Activated naive CD4-positive, alpha-beta T cell (primary cell): Measurements from ENCODE around the gene SAMD4A.
"Not testable (repeated sequence)": the region's sequence is repeated elsewhere in the genome, so short reads cannot be mapped to it uniquely, and the experiment has no call there.

Source experiments
- DNase-seq, 4 experiments: peaks; one replicate each; lab custom pipeline; 2025; lab: John Stamatoyannopoulos, UW

The SAMD4A gene

DNA sequence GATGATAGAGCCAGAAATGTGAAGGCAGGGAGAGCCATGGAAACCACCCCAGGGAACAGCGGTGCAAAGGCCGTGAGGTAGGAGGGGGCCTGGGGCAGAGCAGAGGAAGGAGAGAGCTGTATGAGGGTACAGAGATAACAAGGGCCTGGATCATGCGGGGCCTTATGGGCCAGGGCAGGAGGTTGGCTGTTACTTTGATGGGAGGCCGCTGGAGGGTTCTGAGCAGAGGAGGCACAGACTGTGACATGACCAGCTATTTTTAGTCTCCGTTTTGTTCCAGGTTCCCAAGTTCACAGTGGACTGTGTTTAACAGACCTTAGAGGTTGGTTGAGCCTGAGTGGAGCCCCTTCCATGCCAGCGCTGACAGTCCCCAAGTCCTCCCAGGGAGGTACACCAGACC is 217.1 kb downstream of the SAMD4A start:
- no peak for DNase-seq

DNA sequence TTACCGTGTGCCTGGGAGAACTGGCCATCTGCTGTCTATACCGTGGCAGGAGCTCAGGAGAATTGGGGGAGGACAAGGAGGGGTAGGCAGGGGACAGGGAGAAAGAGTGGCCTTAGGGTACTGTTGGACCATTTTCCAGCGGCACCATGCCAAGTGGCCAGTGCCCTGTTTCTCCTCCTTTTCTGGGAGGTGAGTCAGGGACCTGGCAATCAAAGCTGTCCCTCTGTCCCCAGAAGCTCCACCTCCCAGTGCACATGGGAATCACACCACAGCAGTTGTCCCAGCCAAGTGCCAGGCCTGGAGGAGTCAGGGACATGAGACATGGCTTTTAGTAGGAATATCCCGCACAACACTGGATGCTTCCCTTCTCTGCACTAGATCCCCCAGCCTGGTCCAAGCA is 217.7 kb downstream of the SAMD4A start:
- DNase-seq, result no peak

DNA sequence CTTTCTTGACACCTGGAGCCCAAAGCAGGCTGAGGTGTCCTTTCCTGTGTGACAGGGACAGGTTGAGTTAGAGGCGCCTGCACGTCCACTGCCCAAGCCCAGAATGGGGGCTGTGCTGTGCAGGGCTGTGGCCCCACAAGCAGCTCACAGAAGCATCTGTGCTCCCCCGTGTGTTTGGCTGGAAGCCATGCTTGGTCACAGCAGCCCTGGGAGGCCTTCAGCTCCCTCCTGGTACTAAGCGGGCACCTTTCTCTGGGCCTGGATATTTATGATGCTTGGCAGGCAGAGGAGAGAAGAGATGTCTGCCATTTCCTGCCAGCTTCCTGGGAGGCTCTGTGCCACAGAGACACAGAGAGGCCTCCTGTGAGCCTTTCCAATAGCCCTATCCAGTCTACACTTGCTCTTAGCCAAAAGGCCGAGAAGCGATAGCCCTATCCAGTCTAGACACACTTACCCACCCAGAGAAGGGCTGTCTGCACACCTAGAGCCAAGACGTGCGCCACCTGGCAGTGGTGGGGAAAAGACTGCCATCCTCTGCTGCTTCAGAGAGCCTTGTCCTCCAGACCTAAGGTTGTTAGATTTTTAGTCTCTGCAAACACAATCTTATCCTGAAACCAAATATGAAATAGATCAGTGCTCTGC is 218.3 kb downstream of the SAMD4A start:
- DNase-seq, result no peak

DNA sequence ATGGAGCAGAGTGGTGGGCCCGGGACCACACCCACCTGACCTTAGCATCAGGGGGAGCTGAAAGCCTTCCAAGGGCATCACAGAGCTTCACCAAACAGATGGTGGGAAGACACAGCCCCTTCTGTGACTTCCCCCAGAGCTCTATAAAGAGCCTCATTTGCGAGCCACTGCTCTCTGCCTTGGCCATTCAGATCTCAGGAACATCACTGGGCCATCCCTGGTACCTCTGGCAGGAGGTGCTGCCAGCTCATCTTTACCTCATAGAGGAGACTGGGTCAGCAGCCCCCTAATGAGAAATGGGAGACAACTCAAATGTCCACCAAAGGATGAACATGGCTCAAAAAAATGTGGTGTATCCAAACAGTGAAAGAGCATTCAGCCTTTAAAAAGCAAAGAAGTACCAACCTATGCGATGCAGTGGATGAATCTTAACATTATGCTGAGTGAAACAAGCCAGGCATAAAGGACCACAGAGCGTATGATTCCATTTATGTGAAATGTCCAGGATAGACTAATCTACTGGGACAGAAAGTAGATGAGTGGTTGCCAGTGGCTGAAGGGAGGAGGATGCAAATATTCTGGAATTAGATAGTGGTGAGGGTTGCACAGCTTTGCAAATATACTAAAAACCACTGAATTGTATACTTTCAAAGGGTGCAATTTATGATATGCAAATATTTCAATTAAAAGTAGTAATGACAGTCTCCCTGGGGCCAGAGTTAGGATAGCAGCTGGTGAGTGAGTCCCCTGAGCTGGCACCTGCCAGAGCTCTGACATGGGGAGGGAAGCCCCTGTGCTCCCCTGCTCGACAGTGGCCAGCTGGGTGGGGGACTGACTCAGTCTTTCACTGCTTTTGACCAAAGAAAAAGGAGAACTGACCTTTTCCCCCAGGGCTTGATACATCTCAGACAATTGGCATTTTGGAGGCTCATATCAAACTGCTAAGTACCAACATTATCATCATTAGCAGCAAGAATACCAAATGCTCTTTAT is 219.1 kb downstream of the SAMD4A start:
- DNase-seq, result no peak

DNA sequence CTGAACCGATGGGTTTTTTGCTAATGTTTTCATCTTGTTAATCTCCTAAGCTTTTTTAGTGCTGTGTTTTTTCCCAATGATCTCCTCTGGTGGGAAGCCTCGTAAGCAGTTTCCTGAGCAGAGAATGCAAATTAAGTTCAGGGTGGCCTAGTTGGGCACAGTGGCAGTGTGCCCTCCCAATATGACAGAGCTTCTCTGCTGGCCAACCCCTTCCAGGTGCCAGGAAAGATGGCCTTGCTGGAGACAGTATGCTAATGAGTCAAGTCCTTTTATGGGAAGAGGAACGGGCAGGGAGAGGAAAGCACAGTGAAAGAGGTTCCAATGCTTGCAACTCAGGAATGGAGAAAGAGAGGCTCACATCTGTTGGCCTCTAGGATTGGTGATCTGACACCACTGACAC is 219.9 kb downstream of the SAMD4A start:
- no peak for DNase-seq

DNA sequence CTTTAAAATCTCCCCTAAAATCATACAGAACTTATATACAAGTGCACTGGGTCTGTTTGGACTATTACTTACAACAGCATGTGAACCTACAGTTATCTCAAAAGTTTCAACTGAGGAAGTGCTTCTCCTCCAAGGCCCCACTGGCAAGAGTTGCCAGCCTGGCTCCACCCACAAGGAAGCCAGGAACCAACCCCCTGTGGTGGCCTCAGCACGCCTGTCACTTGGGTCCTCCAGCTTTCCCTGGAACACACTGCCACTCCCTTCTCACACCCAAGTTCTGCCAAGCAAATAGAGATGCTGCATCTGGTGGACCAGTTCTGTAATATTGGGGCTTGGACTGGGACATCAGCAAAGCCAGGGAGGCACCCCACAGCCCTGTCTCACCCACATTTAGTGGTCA is 220.3 kb downstream of the SAMD4A start:
- no peak for DNase-seq

DNA sequence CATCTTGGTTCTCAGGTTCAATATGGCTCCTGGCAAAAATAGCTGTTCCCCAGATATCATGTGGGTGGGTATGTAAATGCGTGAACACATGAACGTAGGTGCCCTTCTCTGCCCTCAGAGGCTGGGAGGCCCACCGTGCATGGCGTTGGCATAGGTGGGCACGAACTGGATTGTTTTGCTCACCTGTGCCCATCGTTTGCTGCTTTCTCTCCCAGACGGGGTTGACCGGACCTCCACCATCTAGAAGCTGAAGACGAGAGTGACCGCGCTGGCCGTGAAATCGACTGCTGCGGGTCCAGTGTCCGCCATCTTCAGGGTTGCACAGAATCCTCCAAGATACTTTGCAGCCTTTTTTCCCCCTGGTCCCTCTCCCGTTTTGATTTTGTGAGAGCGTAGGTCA is 221.8 kb downstream of the SAMD4A start:
- DNase-seq, result no peak

DNA sequence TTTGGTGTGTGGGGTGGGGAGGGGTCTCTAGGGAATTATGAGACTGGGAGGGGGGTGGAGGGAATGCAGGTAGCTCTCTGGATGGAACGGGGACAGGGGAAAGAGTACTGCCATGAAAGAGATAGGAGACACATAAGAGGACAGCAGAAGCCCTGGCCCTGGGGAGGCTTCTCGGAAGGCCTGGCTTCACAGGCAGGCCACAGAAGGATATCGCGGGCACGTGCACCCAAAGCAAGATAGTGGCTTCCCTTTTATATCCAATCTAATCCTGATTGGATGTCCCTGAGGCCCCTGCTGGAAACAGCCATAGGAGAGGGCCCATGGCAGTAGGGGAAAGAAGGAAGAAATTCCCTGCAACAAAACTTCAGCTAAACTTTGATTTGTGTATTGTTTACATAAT is 222.2 kb downstream of the SAMD4A start:
- DNase-seq, result no peak

DNA sequence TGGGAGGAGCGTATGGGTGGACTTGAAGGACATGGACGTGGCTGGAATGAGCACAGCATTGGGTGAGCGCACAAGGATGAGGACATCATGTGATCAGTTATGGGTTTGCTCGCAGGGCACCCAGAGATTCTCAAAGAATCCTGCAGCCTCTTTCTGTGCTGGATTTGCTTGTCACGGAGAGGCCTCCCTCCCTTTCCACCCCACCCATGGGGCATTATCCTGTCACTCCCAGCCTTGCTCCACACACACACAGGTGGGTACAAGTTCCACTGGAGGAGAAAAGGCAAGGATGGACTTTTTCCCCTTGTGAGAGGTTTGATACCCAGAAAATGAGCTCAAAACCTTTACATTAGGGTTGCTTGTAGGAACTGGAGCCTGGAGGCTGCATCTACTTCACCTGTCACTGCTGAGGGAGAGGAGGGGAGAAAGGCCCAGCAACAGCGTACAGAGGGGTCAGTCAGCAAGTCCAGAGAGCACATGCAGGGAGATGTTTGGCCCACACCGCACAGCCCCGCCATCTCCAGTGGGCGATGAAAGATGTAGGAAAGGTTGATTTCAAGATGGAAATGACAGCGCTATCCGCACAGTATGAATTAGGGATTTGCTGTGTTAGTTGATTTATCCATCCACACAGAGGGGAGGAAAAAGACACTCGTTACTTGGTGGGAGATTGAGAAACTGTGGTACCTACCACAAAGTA is 223.0 kb downstream of the SAMD4A start:
- DNase-seq, result no peak

DNA sequence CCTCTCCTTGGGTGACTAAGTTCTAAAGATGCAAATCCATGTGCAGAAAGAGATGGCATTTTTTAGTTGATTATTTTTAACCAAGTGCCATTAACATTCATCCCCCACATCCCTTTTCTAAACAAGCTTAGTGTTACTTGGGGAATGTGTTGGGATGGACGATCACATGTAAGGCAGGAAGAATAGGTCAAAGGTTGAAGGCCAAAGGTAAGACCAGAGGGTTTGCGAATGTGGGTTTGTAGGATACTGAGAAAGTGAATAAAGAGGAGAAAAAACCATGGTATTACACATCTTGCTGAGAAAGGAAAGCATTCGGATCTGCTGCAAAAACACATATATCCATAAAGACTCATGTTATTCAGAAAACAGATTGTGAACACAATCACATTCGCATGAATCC is 224.1 kb downstream of the SAMD4A start:
- DNase-seq, result no peak

DNA sequence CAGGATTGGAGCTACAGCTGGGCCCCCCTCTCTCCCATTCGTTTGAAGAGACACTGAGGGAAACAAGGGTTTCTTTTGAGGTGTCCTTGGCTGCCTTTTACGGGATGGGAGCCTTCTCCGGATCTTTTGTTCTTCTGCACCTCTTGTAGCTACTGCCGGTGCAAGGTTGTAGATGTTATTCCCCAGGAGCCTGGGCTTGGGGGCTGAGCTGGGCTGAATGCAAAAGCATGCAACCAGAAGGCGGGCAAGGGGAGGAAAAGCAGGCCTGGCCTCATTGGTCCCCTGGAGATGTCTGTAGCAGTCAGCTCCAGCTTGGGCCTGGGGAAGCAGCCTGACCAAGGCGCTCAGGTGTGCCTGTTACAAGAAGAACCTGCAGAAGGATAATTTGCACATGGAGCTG is 225.4 kb downstream of the SAMD4A start:
- DNase-seq, result no peak

DNA sequence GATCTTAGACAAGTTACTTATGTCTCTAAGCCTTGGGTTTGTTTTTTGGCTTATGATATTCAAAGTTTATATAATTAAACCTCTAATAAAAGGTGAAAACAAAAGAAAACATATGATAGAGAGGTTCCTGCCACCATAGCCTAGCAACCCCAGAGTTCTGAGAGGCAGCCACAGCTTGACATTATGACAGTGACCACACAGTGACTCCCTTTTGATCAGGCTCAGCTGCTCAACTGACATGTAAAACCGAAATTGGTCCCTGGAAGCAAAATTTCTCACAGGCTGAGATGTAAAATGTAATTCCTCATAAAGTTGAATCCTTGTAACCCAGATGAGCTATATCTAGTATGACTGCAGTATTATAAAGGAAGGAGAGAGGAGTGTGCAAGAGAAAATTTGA is 227.2 kb downstream of the SAMD4A start:
- DNase-seq, result no peak

DNA sequence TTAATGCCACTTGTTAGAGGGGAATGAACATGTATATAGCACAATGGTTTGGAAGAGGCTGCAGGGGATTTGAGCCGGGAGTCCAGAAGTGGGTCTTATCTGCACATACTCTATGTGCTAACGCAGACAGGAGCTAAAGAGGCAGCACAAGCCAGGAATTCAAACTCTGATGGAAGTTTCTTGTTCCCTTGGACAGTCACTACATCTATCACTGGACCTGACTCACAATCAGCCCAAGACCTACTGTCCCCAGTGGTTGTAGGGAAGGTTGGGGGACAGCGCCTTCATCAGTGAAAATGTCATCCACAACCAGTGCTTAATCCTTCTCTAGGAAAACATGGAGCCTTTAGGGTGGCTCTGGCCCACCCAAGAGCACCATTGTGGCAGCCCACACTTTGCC is 227.9 kb downstream of the SAMD4A start:
- DNase-seq, result no peak

DNA sequence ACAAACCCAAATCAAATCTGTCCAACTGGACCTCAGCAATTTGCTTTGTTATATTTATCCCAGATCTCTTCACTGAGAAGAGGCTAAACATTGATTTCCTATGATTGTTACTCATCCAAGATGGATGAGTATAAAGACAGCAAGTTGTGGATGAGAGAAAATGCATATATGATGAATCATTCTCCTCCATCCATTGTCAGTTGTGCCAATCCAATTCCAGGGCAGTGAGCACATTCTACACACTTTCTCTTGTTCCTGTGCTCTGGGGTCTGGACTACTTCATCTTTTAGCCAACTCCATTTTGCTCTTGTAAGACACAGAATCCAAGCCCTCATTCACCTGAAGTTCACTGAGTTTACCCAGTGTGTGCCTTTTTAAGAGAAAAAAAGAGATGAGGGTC is 230.0 kb downstream of the SAMD4A start:
- DNase-seq, result no peak

DNA sequence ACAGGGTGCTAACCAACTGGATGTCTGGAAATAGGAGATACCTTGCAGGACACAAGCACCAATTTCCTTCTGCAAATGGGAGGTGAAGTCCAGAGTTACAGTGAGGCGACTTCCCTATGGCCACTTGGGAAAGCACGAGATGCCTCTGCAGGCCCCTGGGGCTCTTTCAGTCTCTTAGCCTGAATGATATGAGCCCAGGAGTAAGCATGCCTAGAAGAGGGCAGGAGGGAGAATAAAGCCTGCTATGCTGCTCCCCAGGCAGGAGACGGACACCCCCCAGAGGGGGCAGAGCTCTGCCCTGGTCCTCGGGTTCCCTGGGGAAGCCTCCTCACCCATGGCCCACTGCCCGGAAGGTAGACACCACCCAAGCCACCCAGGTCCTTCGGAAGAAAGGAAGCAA is 230.6 kb downstream of the SAMD4A start:
- no peak for DNase-seq

DNA sequence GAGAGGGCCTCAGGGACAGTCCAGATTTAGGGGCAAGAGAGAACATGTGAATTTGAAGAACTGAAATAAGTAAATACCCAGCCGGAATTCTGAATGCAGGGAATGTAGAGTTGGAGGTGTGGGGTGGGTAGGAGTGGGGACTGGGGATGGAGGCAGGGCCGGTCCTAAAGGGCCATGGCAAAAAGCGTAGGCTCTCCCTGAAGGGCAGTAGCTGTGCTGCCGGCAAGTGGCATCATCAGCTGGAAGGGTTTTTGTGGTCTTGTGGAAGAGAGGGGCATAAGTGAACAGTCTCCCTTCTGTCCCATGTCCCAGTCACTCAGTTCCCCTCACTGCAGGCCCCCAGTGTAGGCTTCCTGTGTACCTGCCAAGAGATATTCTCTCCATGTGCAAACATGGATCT is 231.1 kb downstream of the SAMD4A start:
- DNase-seq, result no peak

DNA sequence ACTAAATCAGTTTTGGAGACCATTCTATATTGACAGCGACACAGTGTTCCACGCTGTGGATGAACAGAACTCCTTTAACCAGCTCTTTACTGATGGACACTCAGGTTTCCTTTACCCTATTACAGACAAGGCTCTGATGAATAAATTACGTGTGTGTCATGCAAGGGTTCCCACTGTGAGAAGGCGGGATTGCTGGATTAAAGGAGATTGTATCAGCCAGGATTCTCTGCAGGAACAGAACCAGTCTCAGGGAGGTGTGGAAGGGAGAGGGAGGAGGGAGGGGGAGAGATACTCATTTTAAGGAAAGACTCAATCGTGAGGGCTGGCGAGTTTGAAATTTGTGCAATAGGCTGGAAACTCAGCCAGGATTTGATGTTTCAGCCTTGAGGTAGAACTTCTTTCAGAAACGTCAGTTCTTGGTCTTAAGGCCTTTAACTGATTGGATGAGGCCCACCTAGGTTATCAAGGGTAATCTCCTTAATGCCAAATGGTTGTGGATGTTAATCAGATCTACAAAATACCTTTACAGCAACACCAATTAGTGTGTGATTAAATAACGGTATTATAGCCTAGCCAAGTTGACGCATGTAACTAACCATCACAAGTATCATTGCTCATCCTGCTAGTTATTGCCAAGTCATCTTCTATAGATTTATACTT is 231.7 kb downstream of the SAMD4A start:
- DNase-seq, result no peak

DNA sequence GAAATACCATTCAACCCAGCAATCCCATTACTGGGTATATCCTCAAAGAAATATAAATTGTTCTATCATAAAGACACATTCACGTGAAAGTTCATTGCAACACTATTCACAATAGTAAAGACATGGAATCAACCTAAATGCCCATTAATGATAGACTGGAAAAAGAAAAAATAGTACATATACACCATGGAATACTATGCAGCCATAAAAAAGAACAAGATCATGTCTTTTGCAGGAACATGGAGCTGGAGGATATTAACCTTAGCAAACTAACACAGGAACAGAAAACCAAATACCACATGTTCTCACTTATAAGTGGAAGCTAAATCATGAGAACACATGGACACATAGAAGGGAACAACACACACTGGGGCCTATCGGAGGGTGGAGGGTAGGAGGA is 234.6 kb downstream of the SAMD4A start:
- DNase-seq, result not testable (repeated sequence)

DNA sequence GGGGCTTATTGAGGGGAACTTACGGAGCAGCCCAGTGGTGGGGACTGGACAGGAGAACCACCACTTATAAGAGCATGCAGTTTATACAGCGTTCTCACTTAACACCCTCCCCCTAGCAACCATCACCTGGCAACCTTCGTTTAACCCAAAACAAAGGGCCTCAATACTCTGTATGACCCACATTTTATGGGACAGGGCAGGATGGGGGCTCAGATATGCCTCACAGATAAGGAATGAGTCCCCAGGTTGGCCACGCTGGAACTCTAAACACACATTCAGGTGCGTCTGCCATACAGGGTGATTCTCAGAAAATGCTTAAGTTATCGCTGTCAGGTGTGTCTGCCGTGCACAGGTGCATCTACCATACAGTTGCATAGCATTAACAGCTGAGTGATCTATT is 236.5 kb downstream of the SAMD4A start:
- DNase-seq, result no peak

DNA sequence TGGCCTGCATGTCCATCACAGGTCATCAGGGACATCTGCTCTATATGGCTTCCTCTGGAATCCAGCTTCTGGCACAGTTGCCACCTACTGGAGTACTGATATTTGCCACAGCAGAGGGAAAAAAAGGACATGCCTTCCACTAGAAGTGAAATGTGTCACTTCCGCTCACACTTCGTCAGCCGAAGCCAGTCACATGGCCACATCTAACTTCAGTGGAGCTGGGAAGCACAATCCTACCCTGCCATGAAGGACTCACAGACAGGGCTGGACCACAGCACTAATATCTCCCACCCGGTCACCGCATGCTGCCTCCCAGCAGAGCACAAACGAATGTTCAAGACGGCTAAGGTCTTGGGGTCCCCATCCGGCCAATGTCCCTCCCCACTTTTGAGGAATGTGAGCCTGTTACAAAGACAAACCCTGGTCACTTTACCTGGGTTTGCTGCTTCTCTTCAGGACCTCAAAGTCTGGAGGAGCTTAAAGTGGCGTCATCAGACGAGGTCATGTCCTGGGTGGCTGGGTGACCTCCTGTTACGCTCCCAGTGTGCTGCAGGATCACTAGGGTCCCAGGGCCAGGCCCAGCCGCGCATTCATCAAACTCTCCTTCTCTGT is 237.1 kb downstream of the SAMD4A start:
- DNase-seq, result no peak

DNA sequence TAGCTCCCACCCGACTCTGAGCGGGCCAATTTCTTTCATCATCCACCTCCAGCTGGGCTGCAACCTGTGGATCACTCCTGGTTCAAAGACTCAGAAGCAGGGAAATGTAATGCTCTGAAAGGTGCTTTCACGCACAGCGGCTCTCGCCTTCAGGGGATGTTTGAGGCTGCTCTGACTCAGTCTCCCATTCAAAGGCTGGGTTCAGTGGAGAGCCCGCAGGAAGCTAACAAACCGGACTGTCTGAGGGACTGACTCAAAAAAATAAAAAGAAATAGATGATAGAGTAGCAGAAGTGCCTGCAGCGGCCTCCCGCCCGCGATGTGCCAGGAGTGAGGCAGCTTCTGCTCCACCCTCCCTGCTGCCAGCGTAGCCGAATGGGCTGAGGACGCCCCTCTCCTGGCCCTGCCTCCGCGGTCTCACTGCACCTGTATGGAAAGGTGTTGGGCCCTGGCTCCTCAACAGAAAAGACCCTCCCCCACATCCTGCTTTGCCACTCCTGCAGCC is 237.7 kb downstream of the SAMD4A start:
- DNase-seq, result no peak

DNA sequence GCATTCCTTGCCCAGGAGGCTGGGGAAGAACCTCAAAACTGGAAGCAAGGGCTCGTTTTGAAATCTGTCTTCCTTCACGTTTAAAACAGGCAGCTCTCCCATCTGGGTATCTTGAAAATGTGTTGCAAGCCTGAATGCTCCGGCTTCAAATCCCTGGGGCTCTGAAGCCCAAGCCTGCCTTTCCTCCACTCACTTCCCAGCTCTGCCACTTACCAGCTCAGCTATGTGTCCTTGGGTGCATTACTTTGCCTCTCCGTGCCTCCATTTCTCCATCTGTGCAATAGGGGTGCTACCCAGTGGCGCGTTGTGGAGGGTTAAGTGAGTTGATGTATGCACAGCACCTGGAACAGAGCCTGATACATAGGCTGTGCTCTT is 238.1 kb downstream of the SAMD4A start:
- no peak for DNase-seq
